H9 (cell line): Measurements from ENCODE around the gene KRT12. TPM values are rescaled to one million over a fixed set of nuclear protein-coding genes. Genes with fewer than 3 reads are reported as not detected.

Source experiments
- DNase-seq: peaks from one replicate; pipeline ENCODE4 v3.0.0-alpha.2; 2017
- H2AFZ ChIP-seq: one replicate; pipeline ENCODE4 v1.6.1; 2013; ENCODE audit warnings: mild to moderate bottlenecking, low read length, control low read depth, moderate library complexity
- H2AK5ac ChIP-seq: 2 replicates; pipeline ENCODE4 v1.6.1; 2013; ENCODE audit warnings: low read length, control low read depth, mixed read lengths; ENCODE audit not compliant: insufficient read length
- H2BK120ac ChIP-seq: one replicate; pipeline ENCODE4 v1.6.1; 2013; ENCODE audit warnings: low read depth, mild to moderate bottlenecking, low read length, control low read depth, inconsistent platforms; ENCODE audit not compliant: poor library complexity, severe bottlenecking
- H2BK12ac ChIP-seq: 2 replicates; pipeline ENCODE4 v1.6.1; 2013; ENCODE audit warnings: low read length, control low read depth, mixed read lengths, low read depth; ENCODE audit not compliant: insufficient read length
- H2BK15ac ChIP-seq: 2 replicates; pipeline ENCODE4 v1.6.1; 2013; ENCODE audit warnings: low read depth, low read length, control low read depth
- H2BK20ac ChIP-seq: one replicate; pipeline ENCODE4 v1.6.1; 2013; ENCODE audit warnings: low read depth, mild to moderate bottlenecking, low read length, control low read depth, inconsistent platforms; ENCODE audit not compliant: poor library complexity, severe bottlenecking
- H2BK5ac ChIP-seq: 2 replicates; pipeline ENCODE4 v1.6.1; 2013; ENCODE audit warnings: low read length, control low read depth, mixed read lengths; ENCODE audit not compliant: insufficient read length
- H3K14ac ChIP-seq: 2 replicates; pipeline ENCODE4 v1.6.1; 2013; ENCODE audit warnings: low read length, control low read depth; ENCODE audit not compliant: insufficient read depth
- H3K18ac ChIP-seq: 2 replicates; pipeline ENCODE4 v1.6.1; 2013; ENCODE audit warnings: low read depth, mild to moderate bottlenecking, mixed read lengths, low read length, control low read depth; ENCODE audit not compliant: insufficient read length
- H3K23ac ChIP-seq: 2 replicates; pipeline ENCODE4 v1.6.1; 2013; ENCODE audit warnings: low read length, control low read depth, mixed read lengths, low read depth; ENCODE audit not compliant: insufficient read length
- H3K23me2 ChIP-seq: 2 replicates; pipeline ENCODE4 v1.6.1; 2013; ENCODE audit warnings: low read depth, mild to moderate bottlenecking, mixed read lengths, low read length, control low read depth; ENCODE audit not compliant: insufficient read length, poor library complexity, severe bottlenecking
- H3K27ac ChIP-seq: 2 replicates; pipeline ENCODE4 v1.5.1; 2013; ENCODE audit warnings: low read length, control low read depth, mixed read lengths, low read depth; ENCODE audit not compliant: insufficient read length
- H3K27me3 ChIP-seq: 2 replicates; pipeline ENCODE4 v1.6.1; 2013; ENCODE audit warnings: low read length, control low read depth, inconsistent platforms; ENCODE audit not compliant: insufficient read depth
- H3K4ac ChIP-seq: 2 replicates; pipeline ENCODE4 v1.6.1; 2013; ENCODE audit warnings: low read depth, mild to moderate bottlenecking, control low read depth, inconsistent platforms, low read length, moderate library complexity
- H3K4me1 ChIP-seq: 2 replicates; pipeline ENCODE4 v1.6.1; 2013; ENCODE audit warnings: low read length, control low read depth, inconsistent platforms; ENCODE audit not compliant: insufficient read depth
- H3K4me2 ChIP-seq: 2 replicates; pipeline ENCODE4 v1.6.1; 2013; ENCODE audit warnings: low read length, control low read depth, mixed read lengths; ENCODE audit not compliant: insufficient read length, insufficient read depth
- H3K56ac ChIP-seq: 2 replicates; pipeline ENCODE4 v1.6.1; 2013; ENCODE audit warnings: low read depth, mild to moderate bottlenecking, mixed read lengths, low read length, control low read depth; ENCODE audit not compliant: insufficient read length
- H3K79me1 ChIP-seq: 2 replicates; pipeline ENCODE4 v1.6.1; 2013; ENCODE audit warnings: low read depth, mild to moderate bottlenecking, moderate library complexity, low read length, control low read depth, inconsistent platforms; ENCODE audit not compliant: insufficient read depth, poor library complexity, severe bottlenecking
- H3K79me2 ChIP-seq: 2 replicates; pipeline ENCODE4 v1.6.1; 2013; ENCODE audit warnings: low read length, control low read depth, inconsistent platforms; ENCODE audit not compliant: insufficient read depth
- H3K9ac ChIP-seq: 2 replicates; pipeline ENCODE4 v1.6.1; 2013; ENCODE audit warnings: low read length, control low read depth, mixed read lengths; ENCODE audit not compliant: insufficient read length; ENCODE audit errors: extremely low read depth
- H3K9me3 ChIP-seq: one replicate; pipeline ENCODE4 v1.6.1; 2013; ENCODE audit warnings: low read depth, low read length, inconsistent platforms; ENCODE audit not compliant: control insufficient read depth
- H3T11ph ChIP-seq: one replicate; pipeline ENCODE4 v1.6.1; 2013; ENCODE audit warnings: mild to moderate bottlenecking, low read length, control low read depth, inconsistent platforms
- H4K20me1 ChIP-seq: one replicate; pipeline ENCODE4 v1.6.1; 2013; ENCODE audit not compliant: control insufficient read depth, insufficient read length, insufficient read depth
- H4K5ac ChIP-seq: 2 replicates; pipeline ENCODE4 v1.6.1; 2013; ENCODE audit warnings: low read depth, mild to moderate bottlenecking, mixed read lengths, low read length, control low read depth; ENCODE audit not compliant: insufficient read length
- H4K8ac ChIP-seq: replicated peaks from 2 replicates; pipeline ENCODE4 v1.6.1; 2013; ENCODE audit warnings: low read length, control low read depth, mixed read lengths, low read depth; ENCODE audit not compliant: insufficient read length
- H4K91ac ChIP-seq: 2 replicates; pipeline ENCODE4 v1.6.1; 2013; ENCODE audit warnings: low read depth, mild to moderate bottlenecking, moderate library complexity, mixed read lengths, low read length, control low read depth; ENCODE audit not compliant: insufficient read length
- H3K27ac Mint-ChIP-seq, 3 experiments: 2 replicates in 2 of 3; 3 replicates in 1 of 3; pipeline ENCODE4 v1.8.0; 2020 to 2021; ENCODE audit warnings: mixed read lengths in 3 of 3, mild to moderate bottlenecking in 1 of 3, moderate library complexity in 1 of 3
- H3K27me3 Mint-ChIP-seq: 2 replicates; pipeline ENCODE4 v1.8.0; 2021; ENCODE audit warnings: low read depth, mild to moderate bottlenecking, moderate library complexity, mixed read lengths
- H3K36me3 Mint-ChIP-seq, 3 experiments: 2 replicates in 2 of 3; 3 replicates in 1 of 3; pipeline ENCODE4 v1.8.0; 2020 to 2021; ENCODE audit warnings: low read depth in 3 of 3, mixed read lengths in 3 of 3; ENCODE audit not compliant: insufficient read depth in 1 of 3
- H3K4me1 Mint-ChIP-seq, 2 experiments: 2 replicates each; pipeline ENCODE4 v1.8.0; 2020; ENCODE audit warnings: mixed read lengths in 2 of 2
- H3K4me3 Mint-ChIP-seq, 2 experiments: 2 replicates in 1 of 2; 3 replicates in 1 of 2; pipeline ENCODE4 v1.8.0; 2020 to 2021; ENCODE audit warnings: mild to moderate bottlenecking in 2 of 2, mixed read lengths in 2 of 2, moderate library complexity in 1 of 2
- H3K9me3 Mint-ChIP-seq, 2 experiments: 2 replicates in 1 of 2; 3 replicates in 1 of 2; pipeline ENCODE4 v1.8.0; 2020; ENCODE audit warnings: mild to moderate bottlenecking in 2 of 2, mixed read lengths in 2 of 2, moderate library complexity in 1 of 2
- CTCF ChIP-seq: fragments of 200-600 bp; sonication (generic); conservative IDR thresholded peaks from 3 replicates; pipeline ENCODE4 v1.8.0; 2021; ENCODE audit warnings: antibody characterized with exemption, mild to moderate bottlenecking
- WGBS: extraction: QIAGEN DNeasy Blood & Tissue Kit; methylation state at CpG from one replicate; pipeline ENCODE4 v1.1.7; 2013; ENCODE audit warnings: missing lambda C conversion rate, low lambda C conversion rate, mixed read lengths; ENCODE audit not compliant: insufficient read length; ENCODE audit errors: extremely low coverage; 5-methylcytosine and 5-hydroxymethylcytosine counted together
- total RNA-seq: library from RNA; stranded (reverse); gene quantifications from 2 replicates; pipeline ENCODE4 v1.2.1, GENCODE V29; 2021

KRT12 gene
- total RNA-seq, 1 experiment from 2014 or later = not detected

GRCh38 chr17:40916366-40916765 lies 49.3 kb upstream of the KRT12 start:
- Histone ChIP-seq H3K4me1 (no peaks in the 10 kb centered on the region), H3K27me3 (no peaks in the 10 kb centered on the region), H3T11ph (no peak overlapping the region), H4K20me1 (no peaks in the 10 kb centered on the region), H3K9ac (no peak overlapping the region), H4K5ac (no peak overlapping the region), H3K56ac (no peak overlapping the region), H2BK120ac (no peak overlapping the region), H2BK5ac (no peak overlapping the region), H3K23me2 (no peaks in the 10 kb centered on the region), H3K4ac (no peak overlapping the region), H3K18ac (no peak overlapping the region), H3K79me1 (no peaks in the 10 kb centered on the region), H2BK12ac (no peak overlapping the region), H2BK15ac (no peak overlapping the region), H2BK20ac (no peak overlapping the region), H3K27ac (no peak overlapping the region), H3K79me2 (no peaks in the 10 kb centered on the region), H2AFZ (no peak overlapping the region), H3K4me2 (no peak overlapping the region), H3K23ac (peak overlapping the region; percentile 31), H4K8ac (no peak overlapping the region), H3K14ac (no peak overlapping the region), H4K91ac (no peak overlapping the region), H2AK5ac (no peak overlapping the region), H3K9me3 (no peaks in the 10 kb centered on the region)
- Mint-ChIP-seq H3K9me3 (no peaks in the 10 kb centered on the region), H3K27ac (no peak overlapping the region), H3K27me3 (no peaks in the 10 kb centered on the region), H3K4me3 (no peak overlapping the region), H3K36me3 (no peaks in the 10 kb centered on the region), H3K4me1 (no peaks in the 10 kb centered on the region)
- WGBS = no CpG with 5 or more reads among the region's 1 CpG
- DNase-seq = no peak
- TF ChIP-seq CTCF = no peak
